GM20000 (cell line): ENCODE measurements around the gene MSRB3.

Experiments used
- DNase-seq: peaks from one replicate; pipeline ENCODE4 v3.0.0; 2012; ENCODE audit warnings: low spot score
- CTCF ChIP-seq: IDR thresholded peaks from 2 replicates; pipeline ENCODE4 v1.5.1; 2012; ENCODE audit warnings: mild to moderate bottlenecking, control low read depth; ENCODE audit errors: extremely low read depth, missing control alignments

Gene MSRB3

GRCh38 chr12:65463082-65463481 lies 184.6 kb downstream of the MSRB3 start:
- TF ChIP-seq CTCF, result no peak
- DNase-seq, result no peak

- no peak for TF ChIP-seq CTCF
- no peak for DNase-seq
These were observed 185.1 kb downstream of the MSRB3 start for GRCh38 chr12:65463611-65464010.

- DNase-seq, result no peak
- no peak for TF ChIP-seq CTCF
These were observed 186.4 kb downstream of the MSRB3 start for GRCh38 chr12:65464930-65465329.

- TF ChIP-seq CTCF, result no peak
These were observed 187.5 kb downstream of the MSRB3 start for GRCh38 chr12:65465766-65466547.

GRCh38 chr12:65466911-65467310 lies 188.4 kb downstream of the MSRB3 start:
- DNase-seq, result no peak
- no peak for TF ChIP-seq CTCF

More at GRCh38 chr12:65465766-65466547, 187.5 kb downstream of the MSRB3 start:
- DNase-seq, result no peak

- DNase-seq, result no peak
- no peak for TF ChIP-seq CTCF
These were observed 191.8 kb downstream of the MSRB3 start for GRCh38 chr12:65470256-65470655.

- no peak for DNase-seq
- no peak for TF ChIP-seq CTCF
These were observed 193.6 kb downstream of the MSRB3 start for GRCh38 chr12:65472079-65472478.
